SKM-1 (cell line): Measurements from ENCODE around the gene TMPRSS2.

Source experiments
- DNase-seq: peaks from one replicate; lab custom pipeline; 2025; ENCODE audit not compliant: unreplicated experiment; lab: John Stamatoyannopoulos, UW

TMPRSS2 gene

DNA sequence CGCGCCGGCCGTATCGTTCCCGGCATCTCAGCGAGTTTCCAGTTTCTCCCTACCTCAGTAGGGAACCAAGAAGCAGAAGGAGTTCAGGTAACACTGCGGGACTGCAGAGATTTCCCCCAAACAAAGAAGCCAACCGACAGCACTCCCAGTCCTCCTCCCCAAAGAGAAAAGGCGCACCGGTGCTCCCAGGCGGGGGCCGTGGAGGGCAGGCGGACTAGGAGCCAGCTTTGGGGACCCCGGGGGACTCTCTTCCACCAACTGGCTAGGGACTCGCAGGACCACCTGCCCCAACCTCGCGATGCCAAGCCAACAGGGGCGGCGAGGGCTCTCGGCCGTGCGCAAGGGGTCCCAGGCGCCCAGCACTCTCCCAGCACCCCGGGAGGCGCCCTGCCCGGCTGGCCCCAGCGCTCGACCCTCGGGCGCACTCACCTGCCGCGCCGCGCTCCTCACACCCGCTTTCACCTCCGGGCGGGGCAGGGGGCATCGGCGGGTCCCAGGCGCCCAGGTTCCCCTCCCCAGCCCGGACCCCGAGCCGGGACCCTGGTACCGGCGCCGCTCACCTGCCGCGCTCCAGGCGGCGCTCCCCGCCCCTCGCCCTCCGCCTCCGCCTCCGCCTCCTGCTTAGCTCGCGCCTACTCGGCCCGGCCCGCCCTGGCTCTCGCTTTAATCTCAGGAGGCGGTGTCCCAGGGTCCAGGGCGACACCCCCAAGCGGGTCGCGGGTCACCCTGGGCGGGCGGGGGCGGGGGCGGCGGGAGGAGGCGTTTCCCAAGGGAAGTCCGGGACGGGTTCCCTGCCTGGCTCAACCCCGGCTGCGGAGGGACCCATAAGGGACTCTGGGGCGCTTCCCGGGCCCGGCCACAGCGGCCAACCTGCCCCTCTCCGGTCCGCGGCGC is at the start of gene TMPRSS2:
Gene TMPRSS2, minus strand, starts transcription at position 638 of the 894 bp plus-strand sequence. CDS start 10,025 bp downstream, outside the sequence.
- DNase-seq, result no peak

GRCh38 chr21:41555057-41555456 is 47.1 kb upstream of the TMPRSS2 start:
- DNase-seq, result no peak

DNA sequence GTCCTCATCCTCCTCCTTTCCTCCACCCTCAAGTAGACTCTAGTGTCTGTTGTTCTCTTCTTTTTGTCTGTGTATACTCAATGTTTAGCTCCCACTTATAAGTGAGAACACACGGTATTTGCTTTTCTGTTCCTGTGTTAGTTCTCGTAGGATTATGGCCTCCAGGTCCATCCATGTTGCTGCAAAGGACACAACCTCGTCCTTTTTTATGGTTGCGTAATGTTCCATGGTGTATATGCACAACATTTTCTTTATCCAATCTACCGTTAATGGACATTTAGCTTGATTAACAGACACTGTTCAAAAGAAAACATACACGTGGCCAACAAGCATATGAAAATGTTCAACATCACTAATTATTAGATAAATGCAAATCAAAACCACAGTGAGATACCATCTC is 44.3 kb upstream of the TMPRSS2 start:
- no peak for DNase-seq

- DNase-seq, result no peak
These were observed 40.8 kb upstream of the TMPRSS2 start for GRCh38 chr21:41548781-41549180.

- DNase-seq, result no peak
These were observed 39.2 kb upstream of the TMPRSS2 start for GRCh38 chr21:41547111-41547510.

DNA sequence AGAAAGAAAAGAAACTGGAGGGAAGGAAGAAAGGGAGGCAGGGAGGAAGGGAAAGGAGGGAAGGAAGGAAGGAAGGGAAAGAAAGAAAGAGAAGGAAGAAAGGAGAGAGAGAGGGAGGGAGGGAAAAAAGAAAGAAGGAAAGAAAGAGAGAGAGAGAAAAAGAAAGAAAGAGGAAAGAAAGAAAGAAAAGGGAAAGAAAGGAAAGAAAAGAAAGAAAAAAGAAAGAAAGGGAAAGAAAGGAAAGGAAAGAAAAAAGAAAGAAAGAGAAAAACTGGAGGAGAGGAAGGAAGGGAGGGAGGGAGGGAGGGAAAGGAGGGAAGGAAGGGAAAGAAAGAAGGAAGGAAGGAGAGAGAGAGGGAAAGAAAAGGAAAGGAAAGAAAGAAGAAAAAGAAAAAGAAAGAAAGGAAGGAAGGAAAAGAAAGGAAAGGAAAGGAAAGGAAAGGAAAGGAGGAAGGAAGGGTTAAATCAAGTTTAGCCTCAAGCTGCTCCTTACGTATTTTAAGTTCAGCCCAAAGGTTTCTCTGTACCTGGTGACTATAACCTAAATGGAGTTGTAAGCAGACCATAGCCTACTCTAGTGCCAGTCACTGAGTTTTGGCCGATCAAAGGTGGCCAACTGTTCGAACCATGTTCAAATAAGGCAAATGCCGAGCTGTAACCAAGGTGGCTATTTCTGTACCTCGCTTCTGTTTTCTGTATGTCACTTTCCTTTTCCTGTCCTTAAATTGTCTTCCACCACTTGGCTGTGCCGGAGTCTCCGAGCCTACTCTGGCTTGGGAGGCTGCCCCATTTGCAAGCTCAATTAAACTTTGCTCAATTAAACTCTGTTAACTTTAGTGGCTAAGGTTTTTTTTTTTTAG is 37.8 kb upstream of the TMPRSS2 start:
- no peak for DNase-seq

- no peak for DNase-seq
These were observed 34.8 kb upstream of the TMPRSS2 start for GRCh38 chr21:41542727-41543126.

DNA sequence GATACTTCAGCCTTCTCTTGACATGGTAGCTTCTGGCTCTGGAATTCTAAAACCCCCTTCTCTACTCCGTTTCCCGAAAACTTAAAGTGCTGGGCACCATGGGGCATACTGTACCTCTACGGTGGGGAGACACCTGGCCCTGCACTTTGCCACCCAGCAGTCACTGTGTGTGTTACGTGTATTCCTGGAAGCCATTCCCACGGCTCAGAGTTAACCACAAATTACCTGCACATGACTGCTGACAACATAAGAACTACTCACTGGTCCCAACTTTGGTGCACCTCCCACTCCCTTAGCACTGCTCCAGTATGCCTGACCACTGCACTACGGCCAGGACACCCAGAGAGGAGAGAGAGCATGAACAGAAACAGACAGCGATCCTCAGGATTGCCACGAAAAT is 29.4 kb upstream of the TMPRSS2 start:
- no peak for DNase-seq

DNA sequence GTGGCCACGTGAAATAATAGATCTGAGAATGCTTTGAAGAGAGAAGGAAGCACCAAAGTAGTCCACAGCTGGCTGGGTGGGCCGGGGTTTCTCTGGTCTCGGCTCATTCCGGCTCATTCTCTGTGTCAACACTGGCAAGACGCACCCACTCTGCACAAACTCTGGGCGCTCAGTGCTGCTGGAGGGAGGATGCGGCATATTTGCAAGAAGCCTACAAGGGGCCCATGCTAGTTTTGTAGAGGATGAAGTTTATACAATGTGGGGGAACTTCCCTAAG is 28.8 kb upstream of the TMPRSS2 start:
- DNase-seq, result no peak

GRCh38 chr21:41536076-41536826 is 28.3 kb upstream of the TMPRSS2 start:
- DNase-seq, result no peak

DNA sequence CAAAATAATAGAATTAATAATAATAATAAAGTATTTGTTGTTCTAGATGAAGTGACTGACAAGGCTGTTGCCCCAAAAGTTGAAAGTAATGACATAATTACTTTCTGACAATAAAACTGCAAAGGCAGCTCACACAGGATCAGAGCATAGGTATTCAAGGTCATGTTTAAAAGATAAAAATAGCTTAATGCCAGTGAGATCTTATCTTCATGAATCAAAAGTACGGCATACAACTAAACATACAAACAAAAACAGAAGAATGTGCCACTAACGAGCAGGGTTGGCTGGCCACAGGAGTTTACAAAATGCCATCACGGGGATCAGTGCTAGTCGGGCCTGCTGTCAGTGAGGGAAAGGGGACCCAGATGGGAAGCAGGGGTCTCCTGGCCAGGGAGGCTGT is 22.4 kb upstream of the TMPRSS2 start:
- DNase-seq, result no peak

DNA sequence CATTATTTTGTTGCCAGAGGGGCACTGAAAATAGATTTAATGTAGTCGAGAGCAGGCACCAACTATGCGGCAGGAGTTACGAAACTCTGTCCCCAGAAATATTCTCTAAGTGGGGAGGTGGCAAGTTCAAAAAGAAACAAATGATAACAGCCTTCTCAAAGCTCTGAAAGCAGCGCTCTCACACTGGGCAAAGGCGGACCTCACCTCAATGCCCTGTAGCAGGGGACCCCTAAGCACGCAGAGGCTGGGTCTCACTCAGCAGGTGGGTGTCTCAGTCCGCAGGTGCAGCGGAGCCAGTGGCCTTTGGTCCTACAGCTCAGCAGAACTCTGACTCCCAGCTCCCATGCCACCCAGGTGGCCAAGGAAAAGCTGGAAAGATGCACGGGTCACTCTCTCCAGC is 21.8 kb upstream of the TMPRSS2 start:
- no peak for DNase-seq

DNA sequence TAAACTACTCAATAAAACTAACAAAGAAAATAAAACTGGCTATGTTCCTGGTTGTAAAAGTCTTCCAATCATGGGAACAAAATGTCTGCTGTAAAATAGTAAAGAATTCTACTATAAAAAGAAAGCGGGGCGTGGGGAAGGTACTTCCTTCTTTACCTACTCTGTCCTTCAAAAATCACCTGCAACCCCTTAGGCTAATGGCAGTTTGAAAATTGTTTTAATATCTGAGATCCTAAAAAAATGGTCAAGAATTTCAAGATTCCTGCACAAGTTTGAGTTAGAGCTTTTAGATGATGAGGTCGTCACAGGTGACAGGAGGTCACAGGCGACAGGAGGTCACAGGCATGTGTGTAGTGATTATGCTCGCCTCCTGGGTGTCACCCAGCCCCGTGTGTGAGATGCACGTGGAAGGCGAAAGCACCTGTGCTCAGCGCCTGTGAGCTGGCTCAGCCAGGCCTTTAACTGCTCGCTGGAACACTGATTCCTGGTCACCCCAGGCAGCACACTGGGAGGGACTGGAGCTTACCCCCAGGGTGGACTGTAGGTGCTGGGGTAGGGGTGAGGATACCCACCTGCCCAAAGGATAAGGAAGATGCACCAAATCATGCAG is 18.6 kb upstream of the TMPRSS2 start:
- no peak for DNase-seq

- no peak for DNase-seq
These were observed 15.2 kb upstream of the TMPRSS2 start for GRCh38 chr21:41523175-41523574.

DNA sequence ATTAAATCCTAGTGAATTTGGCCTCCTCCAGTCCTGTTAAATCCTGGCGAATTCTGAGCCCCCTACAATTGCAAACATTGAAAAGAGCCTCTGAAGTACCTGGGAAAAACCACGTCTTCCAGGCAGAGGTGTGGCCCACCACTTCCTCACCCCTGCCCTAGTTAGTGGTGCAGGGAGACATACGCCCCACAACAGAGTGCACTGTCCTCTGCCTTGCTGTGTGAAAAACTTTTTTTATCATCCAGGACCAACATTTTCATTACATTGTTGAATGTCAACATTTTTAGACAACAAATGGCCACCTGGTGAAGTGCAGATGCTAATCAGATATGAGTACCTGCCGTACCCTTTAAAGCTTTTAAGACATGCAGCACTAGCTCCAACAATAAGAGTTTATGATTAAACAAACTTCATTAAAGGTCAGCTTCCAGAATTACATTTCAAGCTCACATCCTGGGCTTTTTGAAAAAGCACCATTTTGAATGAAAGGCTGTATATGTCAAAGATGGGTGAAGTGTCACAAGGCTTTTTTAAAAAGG is 13.6 kb upstream of the TMPRSS2 start:
- DNase-seq, result no peak

GRCh38 chr21:41520560-41521442 is 12.8 kb upstream of the TMPRSS2 start:
- no peak for DNase-seq

DNA sequence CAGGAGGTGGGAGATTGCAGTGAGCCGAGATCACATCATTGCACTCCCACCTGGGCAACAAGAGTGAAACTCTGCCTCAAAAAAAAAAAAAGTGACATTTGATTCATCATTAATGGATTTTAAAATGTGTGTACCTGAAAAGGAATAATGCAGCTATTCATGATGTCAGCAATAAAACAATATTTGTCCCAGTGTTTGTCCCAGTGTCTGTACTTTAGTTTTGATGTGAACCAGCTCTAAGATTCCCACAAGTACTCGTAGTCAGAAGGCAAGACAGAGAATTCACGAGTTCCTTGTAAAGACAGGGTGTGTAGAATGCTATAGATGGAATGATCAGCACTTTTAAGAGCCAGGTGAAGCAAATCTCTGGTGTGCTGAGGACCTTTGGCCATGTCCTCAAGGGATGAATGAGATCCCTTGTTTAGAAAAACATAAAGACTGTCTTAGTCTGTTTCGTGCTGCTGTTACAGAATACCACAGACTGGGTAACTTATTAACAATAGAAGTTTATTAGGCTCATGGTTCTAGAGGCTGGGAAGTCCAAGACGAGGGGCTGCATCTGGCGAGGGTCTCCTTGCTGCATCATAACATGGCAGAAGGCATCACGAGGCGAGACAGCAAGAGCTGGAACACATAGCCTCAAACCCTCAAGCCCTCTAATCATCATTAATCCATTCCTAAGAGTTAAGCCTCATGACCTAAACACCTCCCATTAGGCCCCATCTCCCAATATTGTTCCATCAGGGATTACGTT is 12.0 kb upstream of the TMPRSS2 start:
- no peak for DNase-seq

DNA sequence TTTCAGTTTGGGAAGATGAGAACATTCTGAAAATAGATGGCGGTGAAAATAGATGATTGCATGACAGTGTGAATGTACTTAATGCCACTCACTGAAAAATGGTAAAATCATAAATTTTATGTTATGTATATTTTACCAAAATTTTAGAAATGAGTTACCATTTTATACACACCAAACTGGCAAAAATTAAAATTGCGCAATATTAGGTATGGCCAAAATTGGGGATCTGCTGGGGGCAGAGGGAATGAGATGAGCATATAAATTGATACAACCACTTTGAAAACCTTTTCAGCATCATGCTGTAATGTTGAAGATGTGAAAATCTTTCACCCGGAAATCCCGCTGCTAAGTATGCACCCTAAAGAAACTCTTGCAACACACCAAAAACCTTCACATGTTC is 10.8 kb upstream of the TMPRSS2 start:
- DNase-seq, result no peak

DNA sequence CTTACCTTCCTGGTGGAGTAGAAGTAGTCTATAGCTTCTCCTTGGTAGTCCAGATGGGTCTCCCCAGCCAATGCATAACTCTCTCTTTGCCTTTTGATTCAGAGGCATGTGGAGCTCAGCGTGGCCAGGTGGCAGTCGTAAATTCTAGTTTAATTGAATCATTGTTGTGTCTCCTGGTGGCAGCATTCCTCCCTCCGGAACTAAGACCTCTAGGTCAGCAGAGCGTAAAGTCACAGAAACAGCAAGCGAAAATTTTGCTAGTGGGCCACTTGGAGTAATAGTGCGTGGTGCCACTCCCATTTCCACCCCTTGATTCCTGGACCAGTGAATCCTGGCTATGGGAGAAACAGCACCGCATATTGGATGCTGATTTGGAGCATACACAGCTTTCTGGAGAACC is 3.9 kb upstream of the TMPRSS2 start:
- no peak for DNase-seq
